ENCODE data around the gene FOXP1. TPM values are rescaled to one million over a fixed set of nuclear protein-coding genes. Genes with fewer than 3 reads are reported as not detected.

The FOXP1 gene
- total and polyA plus RNA-seq, 2 of the 13 experiments (the other 11 are each of a cell fraction or from before 2014, with no cell fraction given): 40.4 to 59.0 TPM

DNA sequence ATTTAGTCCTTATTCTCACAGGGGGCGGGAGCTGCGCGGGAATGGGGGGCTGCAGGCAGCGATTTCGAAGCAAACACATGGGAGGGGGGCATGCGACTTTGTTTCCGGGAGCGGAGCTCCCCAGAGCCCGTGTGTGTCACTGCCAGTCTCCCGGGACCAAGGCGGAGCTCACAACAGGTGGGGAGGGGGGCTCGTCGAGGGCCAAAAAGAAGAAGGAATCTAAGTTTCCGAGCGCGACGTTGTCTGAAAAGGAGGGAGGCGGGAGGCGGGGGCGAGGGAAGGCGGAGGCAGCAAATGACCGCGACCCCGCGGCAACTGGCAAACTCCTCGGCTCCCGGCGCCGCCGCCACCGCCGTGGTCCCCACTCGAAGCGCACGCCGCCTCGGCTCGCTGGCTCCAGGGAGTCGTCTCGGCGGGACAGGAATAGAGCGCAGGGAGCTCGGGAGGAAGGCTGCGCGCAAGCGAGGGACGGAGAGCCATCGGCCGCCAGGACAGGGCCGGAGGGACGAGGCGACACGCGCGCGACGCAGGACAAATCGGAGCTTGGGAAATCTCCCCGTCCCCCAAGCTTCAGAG is 1.4 kb downstream of the FOXP1 start (continued):
- TF ChIP-seq, protein P1, sequence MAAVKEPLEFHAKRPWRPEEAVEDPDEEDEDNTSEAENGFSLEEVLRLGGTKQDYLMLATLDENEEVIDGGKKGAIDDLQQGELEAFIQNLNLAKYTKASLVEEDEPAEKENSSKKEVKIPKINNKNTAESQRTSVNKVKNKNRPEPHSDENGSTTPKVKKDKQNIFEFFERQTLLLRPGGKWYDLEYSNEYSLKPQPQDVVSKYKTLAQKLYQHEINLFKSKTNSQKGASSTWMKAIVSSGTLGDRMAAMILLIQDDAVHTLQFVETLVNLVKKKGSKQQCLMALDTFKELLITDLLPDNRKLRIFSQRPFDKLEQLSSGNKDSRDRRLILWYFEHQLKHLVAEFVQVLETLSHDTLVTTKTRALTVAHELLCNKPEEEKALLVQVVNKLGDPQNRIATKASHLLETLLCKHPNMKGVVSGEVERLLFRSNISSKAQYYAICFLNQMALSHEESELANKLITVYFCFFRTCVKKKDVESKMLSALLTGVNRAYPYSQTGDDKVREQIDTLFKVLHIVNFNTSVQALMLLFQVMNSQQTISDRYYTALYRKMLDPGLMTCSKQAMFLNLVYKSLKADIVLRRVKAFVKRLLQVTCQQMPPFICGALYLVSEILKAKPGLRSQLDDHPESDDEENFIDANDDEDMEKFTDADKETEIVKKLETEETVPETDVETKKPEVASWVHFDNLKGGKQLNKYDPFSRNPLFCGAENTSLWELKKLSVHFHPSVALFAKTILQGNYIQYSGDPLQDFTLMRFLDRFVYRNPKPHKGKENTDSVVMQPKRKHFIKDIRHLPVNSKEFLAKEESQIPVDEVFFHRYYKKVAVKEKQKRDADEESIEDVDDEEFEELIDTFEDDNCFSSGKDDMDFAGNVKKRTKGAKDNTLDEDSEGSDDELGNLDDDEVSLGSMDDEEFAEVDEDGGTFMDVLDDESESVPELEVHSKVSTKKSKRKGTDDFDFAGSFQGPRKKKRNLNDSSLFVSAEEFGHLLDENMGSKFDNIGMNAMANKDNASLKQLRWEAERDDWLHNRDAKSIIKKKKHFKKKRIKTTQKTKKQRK (IDR thresholded peaks at IDR 0.05; ENCODE audit: low read length): no peak
- TF ChIP-seq ARHGAP35 (CRISPR knock-in tag; IDR thresholded peaks at IDR 0.05; ENCODE audit: borderline replicate concordance) (0 out of 2 replicates have a peak, but pooled peaks have one; percentile 30), ZNF383 (CRISPR knock-in tag; IDR thresholded peaks at IDR 0.05; ENCODE audit: borderline replicate concordance) (no peak), NFKB2 (CRISPR knock-in tag; IDR thresholded peaks at IDR 0.05; ENCODE audit: borderline replicate concordance) (peak; percentile 12; the same call in 1 of the 2 replicates), MED8 (CRISPR knock-in tag; IDR thresholded peaks at IDR 0.05; ENCODE audit: insufficient replicate concordance) (peak; percentile 43), ZNF878 (CRISPR knock-in tag; IDR thresholded peaks at IDR 0.05) (no peak), CC2D1A (CRISPR knock-in tag; IDR thresholded peaks at IDR 0.05) (no peak), ZNF256 (CRISPR knock-in tag; conservative IDR thresholded peaks at IDR 0.05) (no peak), KMT2B (CRISPR knock-in tag; IDR thresholded peaks at IDR 0.05) (no peak), ZNF816 (CRISPR knock-in tag; IDR thresholded peaks at IDR 0.05; ENCODE audit: borderline replicate concordance) (no peak)
- TF ChIP-seq, protein P2, sequence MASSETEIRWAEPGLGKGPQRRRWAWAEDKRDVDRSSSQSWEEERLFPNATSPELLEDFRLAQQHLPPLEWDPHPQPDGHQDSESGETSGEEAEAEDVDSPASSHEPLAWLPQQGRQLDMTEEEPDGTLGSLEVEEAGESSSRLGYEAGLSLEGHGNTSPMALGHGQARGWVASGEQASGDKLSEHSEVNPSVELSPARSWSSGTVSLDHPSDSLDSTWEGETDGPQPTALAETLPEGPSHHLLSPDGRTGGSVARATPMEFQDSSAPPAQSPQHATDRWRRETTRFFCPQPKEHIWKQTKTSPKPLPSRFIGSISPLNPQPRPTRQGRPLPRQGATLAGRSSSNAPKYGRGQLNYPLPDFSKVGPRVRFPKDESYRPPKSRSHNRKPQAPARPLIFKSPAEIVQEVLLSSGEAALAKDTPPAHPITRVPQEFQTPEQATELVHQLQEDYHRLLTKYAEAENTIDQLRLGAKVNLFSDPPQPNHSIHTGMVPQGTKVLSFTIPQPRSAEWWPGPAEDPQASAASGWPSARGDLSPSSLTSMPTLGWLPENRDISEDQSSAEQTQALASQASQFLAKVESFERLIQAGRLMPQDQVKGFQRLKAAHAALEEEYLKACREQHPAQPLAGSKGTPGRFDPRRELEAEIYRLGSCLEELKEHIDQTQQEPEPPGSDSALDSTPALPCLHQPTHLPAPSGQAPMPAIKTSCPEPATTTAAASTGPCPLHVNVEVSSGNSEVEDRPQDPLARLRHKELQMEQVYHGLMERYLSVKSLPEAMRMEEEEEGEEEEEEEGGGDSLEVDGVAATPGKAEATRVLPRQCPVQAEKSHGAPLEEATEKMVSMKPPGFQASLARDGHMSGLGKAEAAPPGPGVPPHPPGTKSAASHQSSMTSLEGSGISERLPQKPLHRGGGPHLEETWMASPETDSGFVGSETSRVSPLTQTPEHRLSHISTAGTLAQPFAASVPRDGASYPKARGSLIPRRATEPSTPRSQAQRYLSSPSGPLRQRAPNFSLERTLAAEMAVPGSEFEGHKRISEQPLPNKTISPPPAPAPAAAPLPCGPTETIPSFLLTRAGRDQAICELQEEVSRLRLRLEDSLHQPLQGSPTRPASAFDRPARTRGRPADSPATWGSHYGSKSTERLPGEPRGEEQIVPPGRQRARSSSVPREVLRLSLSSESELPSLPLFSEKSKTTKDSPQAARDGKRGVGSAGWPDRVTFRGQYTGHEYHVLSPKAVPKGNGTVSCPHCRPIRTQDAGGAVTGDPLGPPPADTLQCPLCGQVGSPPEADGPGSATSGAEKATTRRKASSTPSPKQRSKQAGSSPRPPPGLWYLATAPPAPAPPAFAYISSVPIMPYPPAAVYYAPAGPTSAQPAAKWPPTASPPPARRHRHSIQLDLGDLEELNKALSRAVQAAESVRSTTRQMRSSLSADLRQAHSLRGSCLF (CRISPR knock-in tag; IDR thresholded peaks at IDR 0.05; ENCODE audit: borderline replicate concordance): no peak
- TF ChIP-seq, protein P3, sequence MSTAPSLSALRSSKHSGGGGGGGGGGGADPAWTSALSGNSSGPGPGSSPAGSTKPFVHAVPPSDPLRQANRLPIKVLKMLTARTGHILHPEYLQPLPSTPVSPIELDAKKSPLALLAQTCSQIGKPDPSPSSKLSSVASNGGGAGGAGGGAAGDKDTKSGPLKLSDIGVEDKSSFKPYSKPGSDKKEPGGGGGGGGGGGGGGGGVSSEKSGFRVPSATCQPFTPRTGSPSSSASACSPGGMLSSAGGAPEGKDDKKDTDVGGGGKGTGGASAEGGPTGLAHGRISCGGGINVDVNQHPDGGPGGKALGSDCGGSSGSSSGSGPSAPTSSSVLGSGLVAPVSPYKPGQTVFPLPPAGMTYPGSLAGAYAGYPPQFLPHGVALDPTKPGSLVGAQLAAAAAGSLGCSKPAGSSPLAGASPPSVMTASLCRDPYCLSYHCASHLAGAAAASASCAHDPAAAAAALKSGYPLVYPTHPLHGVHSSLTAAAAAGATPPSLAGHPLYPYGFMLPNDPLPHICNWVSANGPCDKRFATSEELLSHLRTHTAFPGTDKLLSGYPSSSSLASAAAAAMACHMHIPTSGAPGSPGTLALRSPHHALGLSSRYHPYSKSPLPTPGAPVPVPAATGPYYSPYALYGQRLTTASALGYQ (CRISPR knock-in tag; IDR thresholded peaks at IDR 0.05): no peak
- TF ChIP-seq, protein P4, sequence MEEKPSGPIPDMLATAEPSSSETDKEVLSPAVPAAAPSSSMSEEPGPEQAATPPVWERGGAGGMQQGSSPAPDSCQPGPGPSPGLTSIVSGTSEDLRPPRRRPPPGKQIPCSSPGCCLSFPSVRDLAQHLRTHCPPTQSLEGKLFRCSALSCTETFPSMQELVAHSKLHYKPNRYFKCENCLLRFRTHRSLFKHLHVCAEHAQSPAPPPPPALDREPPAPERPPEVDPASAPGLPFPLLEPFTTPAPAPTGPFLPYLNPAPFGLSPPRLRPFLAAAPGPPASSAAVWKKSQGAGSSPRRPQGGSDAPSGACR (CRISPR knock-in tag; IDR thresholded peaks at IDR 0.05): no peak
- TF ChIP-seq, protein P5, sequence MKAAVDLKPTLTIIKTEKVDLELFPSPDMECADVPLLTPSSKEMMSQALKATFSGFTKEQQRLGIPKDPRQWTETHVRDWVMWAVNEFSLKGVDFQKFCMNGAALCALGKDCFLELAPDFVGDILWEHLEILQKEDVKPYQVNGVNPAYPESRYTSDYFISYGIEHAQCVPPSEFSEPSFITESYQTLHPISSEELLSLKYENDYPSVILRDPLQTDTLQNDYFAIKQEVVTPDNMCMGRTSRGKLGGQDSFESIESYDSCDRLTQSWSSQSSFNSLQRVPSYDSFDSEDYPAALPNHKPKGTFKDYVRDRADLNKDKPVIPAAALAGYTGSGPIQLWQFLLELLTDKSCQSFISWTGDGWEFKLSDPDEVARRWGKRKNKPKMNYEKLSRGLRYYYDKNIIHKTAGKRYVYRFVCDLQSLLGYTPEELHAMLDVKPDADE (CRISPR knock-in tag; IDR thresholded peaks at IDR 0.05): no peak
- TF ChIP-seq, protein P6, sequence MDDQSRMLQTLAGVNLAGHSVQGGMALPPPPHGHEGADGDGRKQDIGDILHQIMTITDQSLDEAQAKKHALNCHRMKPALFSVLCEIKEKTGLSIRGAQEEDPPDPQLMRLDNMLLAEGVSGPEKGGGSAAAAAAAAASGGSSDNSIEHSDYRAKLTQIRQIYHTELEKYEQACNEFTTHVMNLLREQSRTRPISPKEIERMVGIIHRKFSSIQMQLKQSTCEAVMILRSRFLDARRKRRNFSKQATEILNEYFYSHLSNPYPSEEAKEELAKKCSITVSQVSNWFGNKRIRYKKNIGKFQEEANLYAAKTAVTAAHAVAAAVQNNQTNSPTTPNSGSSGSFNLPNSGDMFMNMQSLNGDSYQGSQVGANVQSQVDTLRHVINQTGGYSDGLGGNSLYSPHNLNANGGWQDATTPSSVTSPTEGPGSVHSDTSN (CRISPR knock-in tag; IDR thresholded peaks at IDR 0.05; ENCODE audit: borderline replicate concordance): 0 out of 2 replicates have a peak, but pooled peaks have one; percentile 17
